HG03064 (cell line): ENCODE results near the gene GGT5.
"Not testable (repeated sequence)": the region's sequence is repeated elsewhere in the genome, so short reads cannot be mapped to it uniquely, and the experiment has no call there.

Experiments
- ATAC-seq: cut with Tn5 transposase; IDR thresholded peaks from one replicate; pipeline ENCODE4 v1.9.1; 2021; ENCODE audit warnings: low read depth; ENCODE audit not compliant: unreplicated experiment

GGT5 gene

DNA sequence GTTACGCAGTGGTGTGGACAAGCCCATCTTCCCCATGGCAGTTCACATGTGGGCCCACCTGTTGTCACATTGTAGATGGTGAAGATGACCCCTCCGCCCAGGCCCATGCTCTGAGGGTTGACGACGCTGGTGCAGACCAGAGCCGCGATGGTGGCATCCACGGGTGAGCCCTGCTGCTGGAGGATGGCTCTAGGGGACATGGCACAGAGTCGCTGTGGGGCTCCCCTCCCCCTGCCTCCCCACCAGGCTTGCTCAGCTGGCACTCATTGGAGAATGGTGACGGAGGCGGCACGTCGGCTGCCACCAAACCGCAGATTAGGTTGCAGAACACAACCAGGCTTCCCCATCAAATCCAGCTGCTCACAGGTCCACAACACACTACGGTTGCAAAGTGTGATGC is 11.1 kb downstream of the GGT5 start:
- ATAC-seq: no peak

GRCh38 chr22:24233235-24233634 is 11.6 kb downstream of the GGT5 start:
- no peak for ATAC-seq

DNA sequence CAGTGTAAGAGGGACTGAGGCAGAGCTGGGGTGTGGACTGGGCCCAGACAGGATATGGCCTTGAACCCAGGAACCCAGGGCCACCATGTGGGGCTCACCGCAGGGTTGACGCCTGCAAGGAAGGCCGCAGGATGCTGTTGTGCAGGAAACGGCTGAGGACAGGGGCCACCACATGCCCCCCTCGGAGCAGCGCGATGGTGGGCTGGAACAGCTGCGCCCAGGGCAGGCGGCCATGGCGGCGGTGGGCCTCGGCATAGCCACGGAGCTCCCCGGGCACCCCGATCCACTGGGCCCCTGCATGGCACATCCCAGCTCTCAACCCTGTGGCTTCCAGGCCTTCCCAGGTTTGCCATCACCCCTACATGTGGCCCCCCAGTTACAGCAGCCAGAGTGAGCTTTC is 12.2 kb downstream of the GGT5 start:
- no peak for ATAC-seq

DNA sequence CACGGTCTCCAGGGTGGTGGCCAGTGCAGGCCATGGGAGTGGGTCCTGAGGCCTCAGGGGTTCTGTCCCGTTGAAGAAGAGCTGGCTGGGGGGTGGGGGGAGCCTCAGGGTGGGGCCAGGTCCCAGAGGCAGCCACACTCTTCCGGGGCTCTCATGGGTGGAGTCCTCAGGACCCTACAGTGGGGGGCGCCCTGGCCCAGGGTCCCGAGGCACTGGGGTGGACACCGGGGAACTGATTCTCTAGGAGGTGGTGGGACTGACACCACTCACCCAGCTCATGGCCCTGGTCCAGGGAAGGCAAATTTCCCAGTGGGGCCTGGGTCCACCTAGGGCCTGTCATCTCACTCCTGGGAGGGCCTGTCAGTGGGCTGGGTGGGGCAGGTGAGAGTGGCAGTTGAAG is 12.8 kb downstream of the GGT5 start:
- no peak for ATAC-seq

GRCh38 chr22:24231706-24232105 is 13.2 kb downstream of the GGT5 start:
- ATAC-seq: no peak

DNA sequence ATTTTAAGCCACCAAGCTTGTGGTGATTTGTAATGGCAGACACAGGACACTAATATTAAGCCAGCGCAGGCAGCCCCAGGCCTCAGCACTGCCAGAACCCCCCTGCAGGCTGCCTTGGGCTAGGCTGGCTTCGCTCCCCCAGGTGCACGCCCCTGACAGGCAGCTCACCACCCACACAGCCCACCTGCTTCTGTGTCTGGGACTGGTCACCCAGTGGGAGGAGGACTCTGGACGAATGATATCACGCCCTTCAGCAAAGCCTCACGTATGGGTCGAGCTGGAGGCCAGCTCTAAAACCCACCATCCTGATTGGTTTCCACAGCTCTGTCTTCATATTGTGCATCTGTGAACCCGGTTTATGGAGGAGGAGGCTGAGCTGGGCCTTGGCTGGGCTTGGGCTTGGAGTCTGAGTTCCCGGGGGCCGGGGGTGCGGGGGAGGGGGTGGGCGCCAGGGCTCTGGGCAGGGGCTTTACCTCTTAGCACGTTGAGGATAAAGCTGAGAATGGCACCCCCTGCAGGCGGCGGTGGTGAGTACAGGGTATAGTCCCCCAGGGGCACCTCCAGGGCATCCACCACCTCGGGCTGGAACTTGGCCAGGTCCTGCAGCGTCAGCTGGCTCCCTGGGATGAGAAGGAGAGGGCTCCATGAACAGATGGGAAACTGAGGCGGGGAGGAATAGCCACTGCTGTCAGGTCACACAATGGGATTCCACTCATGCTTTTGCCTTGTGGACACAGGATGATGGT is 13.8 kb downstream of the GGT5 start:
- ATAC-seq: no peak

- no peak for ATAC-seq
Observed at GRCh38 chr22:24225951-24226350, 18.9 kb downstream of the GGT5 start.

DNA sequence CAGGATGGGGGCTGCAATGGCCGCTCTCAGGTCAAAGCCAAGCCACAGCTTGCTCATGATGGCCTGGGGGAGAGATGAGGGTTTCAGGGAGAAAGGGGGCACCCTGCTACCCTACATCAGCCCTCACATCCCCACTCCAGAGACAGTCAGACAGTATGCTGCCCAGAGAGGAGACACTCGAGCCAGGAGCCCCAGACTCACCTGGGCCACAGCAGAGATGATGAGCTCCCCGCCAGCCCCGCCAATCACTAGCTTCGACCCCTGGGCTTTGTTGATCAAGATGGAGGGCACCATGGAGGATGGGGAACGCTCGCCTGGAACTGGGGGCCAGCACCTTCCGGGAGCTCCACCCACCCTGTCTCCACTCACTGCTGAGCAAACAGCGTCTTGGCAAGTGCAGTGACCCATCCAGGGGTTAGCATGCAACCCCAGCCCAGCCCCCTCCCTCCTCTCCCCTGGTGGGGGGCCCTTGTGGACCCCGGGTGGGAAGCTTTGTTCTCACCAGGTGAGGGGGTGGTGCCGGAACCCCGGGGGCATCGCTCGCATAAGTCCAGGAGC is 19.8 kb downstream of the GGT5 start:
- ATAC-seq: no peak

DNA sequence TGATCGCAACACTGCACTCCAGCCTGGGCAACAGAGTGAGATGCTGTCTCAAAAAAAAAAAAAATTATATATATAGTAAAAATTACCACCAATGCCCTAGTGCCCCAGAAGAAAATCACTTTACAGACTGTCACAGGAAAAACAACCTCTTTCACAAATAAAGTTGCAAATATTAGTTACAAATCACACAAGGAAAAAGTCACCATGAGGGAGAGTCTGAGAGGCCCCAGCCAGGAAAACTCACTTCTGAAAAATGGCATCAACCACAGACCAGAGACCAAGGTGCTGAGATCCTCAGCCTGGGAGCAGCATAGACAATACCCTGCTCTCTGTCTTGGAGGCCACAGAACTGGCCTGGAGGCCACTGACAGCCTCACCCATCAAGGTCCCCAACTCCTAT is 20.4 kb downstream of the GGT5 start:
- ATAC-seq: no peak

DNA sequence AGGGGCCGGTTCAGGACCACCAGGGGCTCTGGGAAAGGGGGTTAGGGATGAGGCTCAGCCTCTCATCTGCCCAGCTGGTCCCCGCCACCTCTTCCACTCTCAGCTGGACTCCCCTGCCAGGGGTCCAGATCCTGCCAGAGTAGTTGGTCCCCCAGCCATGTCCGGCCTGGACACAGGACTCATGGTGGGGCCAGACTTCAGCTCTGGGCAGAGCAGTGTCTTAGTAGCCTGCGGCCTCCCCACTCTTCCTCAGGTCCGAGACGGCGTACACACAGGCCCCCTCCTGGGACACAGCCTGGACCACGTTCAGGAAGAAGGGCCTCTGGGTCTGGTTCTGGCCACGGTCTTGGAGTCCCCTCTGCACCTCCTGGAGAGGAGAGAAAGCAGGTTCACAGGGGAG is 25.1 kb downstream of the GGT5 start:
- ATAC-seq: no peak

GRCh38 chr22:24217384-24217783 is 27.5 kb downstream of the GGT5 start:
- no peak for ATAC-seq

- no peak for ATAC-seq
Observed at GRCh38 chr22:24216541-24217209, 28.2 kb downstream of the GGT5 start.

GRCh38 chr22:24214467-24215285 is 30.2 kb downstream of the GGT5 start:
- ATAC-seq: no peak

DNA sequence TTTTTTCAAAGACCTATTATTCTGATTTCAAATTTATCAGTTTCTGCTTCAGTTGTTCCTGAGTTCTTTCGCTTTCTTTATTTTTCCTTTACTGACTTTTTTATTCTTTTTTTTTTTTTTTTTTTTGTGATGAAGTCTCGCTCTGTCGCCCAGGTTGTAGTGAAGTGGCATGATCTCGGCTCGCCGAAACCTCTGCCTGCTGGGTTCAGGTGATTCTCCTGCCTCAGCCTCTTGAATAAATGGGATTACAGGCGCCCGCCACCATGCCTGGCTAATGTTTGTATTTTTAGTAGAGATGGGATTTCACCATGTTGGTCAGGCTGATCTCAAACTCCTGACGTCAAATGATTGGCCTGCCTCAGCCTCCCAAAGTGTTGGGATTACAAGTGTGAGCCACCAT is 31.8 kb downstream of the GGT5 start:
- not testable (repeated sequence) for ATAC-seq

DNA sequence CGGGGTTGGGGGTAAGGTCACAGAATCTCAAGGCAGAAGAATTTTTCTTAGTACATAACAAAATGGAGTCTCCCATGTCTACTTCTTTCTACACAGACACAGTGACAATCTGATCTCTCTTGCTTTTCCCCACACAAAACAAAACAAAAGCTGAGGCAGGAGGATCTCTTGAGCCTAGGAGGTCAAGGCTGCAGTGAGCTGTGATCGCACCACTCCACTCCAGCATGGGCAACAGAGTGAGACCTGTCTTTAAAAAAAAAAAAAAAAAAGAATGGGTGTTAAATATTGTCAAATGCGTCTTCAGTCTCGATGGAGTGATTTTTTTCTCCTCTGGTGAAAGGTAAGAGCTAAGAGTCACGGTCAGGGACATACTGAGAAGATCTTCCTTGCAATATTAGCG is 33.2 kb downstream of the GGT5 start:
- not testable (repeated sequence) for ATAC-seq

DNA sequence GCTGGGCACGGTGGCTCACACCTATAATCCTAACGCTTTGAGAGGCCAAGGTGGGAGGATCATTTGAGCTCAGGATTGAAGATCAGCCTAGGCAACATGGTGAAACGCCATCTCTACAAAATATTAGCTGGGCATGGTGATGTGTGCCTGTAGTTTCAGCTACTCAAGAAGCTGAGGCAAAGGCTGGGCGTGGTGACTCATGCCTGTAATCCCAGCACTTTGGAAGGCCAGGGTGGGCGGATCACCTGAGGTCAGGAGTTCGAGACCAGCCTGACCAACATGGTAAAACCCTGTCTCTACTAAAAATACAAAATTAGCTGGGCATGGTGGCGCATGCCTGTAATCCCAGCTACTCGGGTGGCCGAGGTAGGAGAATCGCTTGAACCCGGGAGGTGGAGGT is 34.5 kb downstream of the GGT5 start:
- ATAC-seq: not testable (repeated sequence)

- ATAC-seq: no peak
Observed at GRCh38 chr22:24209687-24210086, 35.2 kb downstream of the GGT5 start.

- no peak for ATAC-seq
Observed at GRCh38 chr22:24209016-24209415, 35.9 kb downstream of the GGT5 start.

- no peak for ATAC-seq
Observed at GRCh38 chr22:24208012-24208749, 36.7 kb downstream of the GGT5 start.

GRCh38 chr22:24207264-24208011 is 37.4 kb downstream of the GGT5 start:
- no peak for ATAC-seq
